Endothelial cell of umbilical vein (primary cell): ENCODE data around the gene PEX19. TPM values are rescaled to one million over a fixed set of nuclear protein-coding genes. Genes with fewer than 3 reads are reported as not detected.

Experiments
- BruUV-seq: library from RNA; stranded (reverse); fragments of 400-500 nt; replicated peaks from 2 replicates; lab custom pipeline; 2021; lab: Mats Ljungman, UMichigan
- CTCF ChIA-PET: fragments of 300-600, 350-600 bp; sonication (Branson Sonifier 250); formaldehyde crosslinking; loops from one replicate; lab custom pipeline; 2021; ENCODE audit warnings: antibody characterized with exemption, inconsistent platforms; lab: Charles Lee
- POLR2A ChIA-PET: fragments of 300-600, 350-600 bp; sonication (Branson Sonifier 250); formaldehyde crosslinking; loops from one replicate; lab custom pipeline; 2021; ENCODE audit warnings: antibody characterized with exemption, inconsistent platforms; lab: Charles Lee
- DNase-seq: peaks from one replicate; pipeline ENCODE4 v3.0.0-alpha.2; 2011; ENCODE audit warnings: low read depth, low spot score
- FAIRE-seq: peaks from 2 replicates; lab custom pipeline; 2011; peaks lifted over from hg19 to GRCh38; lab: Jason Lieb, UNC
- H2AFZ ChIP-seq: 2 replicates; pipeline ENCODE4 v1.6.0; 2012; ENCODE audit warnings: low read depth, low read length, control low read depth, inconsistent platforms
- H3K27ac ChIP-seq: 2 replicates; pipeline ENCODE4 v1.5.1; 2011; ENCODE audit warnings: low read depth, mild to moderate bottlenecking, control low read depth, low read length, moderate library complexity; ENCODE audit not compliant: insufficient read depth
- H3K27me3 ChIP-seq, 2 experiments: 2 replicates each; pipeline versions ENCODE4 v1.6.0 to v1.6.1; 2011; ENCODE audit warnings: low read length in 2 of 2, mixed read lengths in 1 of 2; ENCODE audit not compliant: control insufficient read depth in 2 of 2, insufficient read depth in 2 of 2
- H3K36me3 ChIP-seq, 2 experiments: 2 replicates in 1 of 2; 3 replicates in 1 of 2; pipeline ENCODE4 v1.5.1; 2011; ENCODE audit warnings: low read length in 2 of 2, mild to moderate bottlenecking in 1 of 2, moderate library complexity in 1 of 2; ENCODE audit not compliant: control insufficient read depth in 2 of 2, insufficient read depth in 2 of 2; ENCODE audit errors: extremely low read depth in 1 of 2
- H3K4me1 ChIP-seq: 3 replicates; pipeline ENCODE4 v1.5.1; 2011; ENCODE audit warnings: mild to moderate bottlenecking, low read length; ENCODE audit not compliant: control insufficient read depth, insufficient read depth; ENCODE audit errors: extremely low read depth
- H3K4me2 ChIP-seq: 2 replicates; pipeline ENCODE4 v1.6.1; 2011; ENCODE audit warnings: low read length, control low read depth, mixed read lengths; ENCODE audit not compliant: insufficient read depth
- H3K4me3 ChIP-seq, 3 experiments: fragments of 200-600 bp in 1 of 3; sonication (generic), shearing (Covaris generic) in 1 of 3; replicated peaks in 1 of 3; 2 replicates each; pipeline ENCODE4 v1.5.1; 2011 to 2016; ENCODE audit warnings: control low read depth in 3 of 3, low read length in 3 of 3, mild to moderate bottlenecking in 2 of 3, inconsistent platforms in 1 of 3, low read depth in 1 of 3, moderate library complexity in 1 of 3; ENCODE audit not compliant: insufficient read depth in 1 of 3
- H3K79me2 ChIP-seq: 2 replicates; pipeline ENCODE4 v1.6.0; 2012; ENCODE audit warnings: low read length, inconsistent platforms; ENCODE audit not compliant: control insufficient read depth, insufficient read depth
- H3K9ac ChIP-seq: replicated peaks from 2 replicates; pipeline ENCODE3; 2011; ENCODE audit warnings: low read length, control low read depth; ENCODE audit not compliant: insufficient read depth; ENCODE audit errors: extremely low read depth
- H3K9me1 ChIP-seq: replicated peaks from 3 replicates; pipeline ENCODE4 v1.6.0; 2011; ENCODE audit warnings: mild to moderate bottlenecking, low read length; ENCODE audit not compliant: control insufficient read depth, insufficient read depth; ENCODE audit errors: extremely low read depth
- H3K9me3 ChIP-seq: replicated peaks from 2 replicates; pipeline ENCODE4 v1.5.1; 2012; ENCODE audit warnings: low read length, inconsistent platforms; ENCODE audit not compliant: control insufficient read depth, insufficient read depth
- H4K20me1 ChIP-seq: replicated peaks from 2 replicates; pipeline ENCODE3; 2011; ENCODE audit warnings: mild to moderate bottlenecking, low read length; ENCODE audit not compliant: control insufficient read depth, insufficient read depth; ENCODE audit errors: extremely low read depth
- CTCF ChIP-seq, 2 donors: IDR thresholded peaks; 1 replicate in 1 of 2; 2 replicates in 1 of 2; pipeline ENCODE4 v1.5.1; 2011; ENCODE audit warnings: low read length in 2 of 2, mild to moderate bottlenecking in 2 of 2, moderate library complexity in 2 of 2, control low read depth in 1 of 2, inconsistent platforms in 1 of 2, low read depth in 1 of 2; ENCODE audit not compliant: insufficient read depth in 1 of 2; ENCODE audit errors: extremely low read depth in 1 of 2
- EZH2 ChIP-seq: IDR thresholded peaks from 2 replicates; pipeline ENCODE4 v1.6.1; 2012; ENCODE audit warnings: borderline replicate concordance, low read depth, mild to moderate bottlenecking, moderate library complexity, low read length, inconsistent platforms; ENCODE audit not compliant: severe bottlenecking
- FOS ChIP-seq: IDR thresholded peaks from 2 replicates; pipeline ENCODE4 v1.6.1; 2011; ENCODE audit warnings: mild to moderate bottlenecking, low read length, moderate library complexity, borderline replicate concordance; ENCODE audit not compliant: insufficient read depth
- GATA2 ChIP-seq: IDR thresholded peaks from 2 replicates; pipeline ENCODE4 v1.7.0; 2011; ENCODE audit warnings: low read depth, mild to moderate bottlenecking, moderate library complexity, mixed read lengths, low read length; ENCODE audit not compliant: insufficient read length, insufficient read depth
- JUN ChIP-seq: IDR thresholded peaks from 2 replicates; pipeline ENCODE4 v1.6.1; 2011; ENCODE audit warnings: borderline replicate concordance, low read depth; ENCODE audit not compliant: insufficient read length, insufficient read depth
- MAX ChIP-seq: IDR thresholded peaks from 2 replicates; pipeline ENCODE4 v1.6.1; 2011; ENCODE audit not compliant: insufficient read depth, insufficient read length
- MYC ChIP-seq: IDR thresholded peaks from one replicate; pipeline ENCODE4 v1.6.1; 2011; ENCODE audit warnings: mild to moderate bottlenecking, low read depth, low read length
- POLR2A ChIP-seq: IDR thresholded peaks from 2 replicates; pipeline ENCODE4 v1.6.1; 2012; ENCODE audit warnings: low read depth, mild to moderate bottlenecking, control low read depth, low read length
- POLR2AphosphoS5 ChIP-seq: IDR thresholded peaks from 2 replicates; pipeline ENCODE4 v1.6.1; 2012; ENCODE audit warnings: low read depth, mild to moderate bottlenecking, control low read depth, low read length, moderate library complexity; ENCODE audit not compliant: insufficient read depth
- dilution Hi-C: fragments of 300-500 bp; cut with MboI; formaldehyde crosslinking; loops from one replicate; pipeline ENCODE4 v1.15.0; 2019; ENCODE audit warnings: low sequenced_read_pairs; ENCODE audit not compliant: extremely low pct_ligation_motif_present
- intact Hi-C: fragments of 100-400 bp; cut with micrococcal nuclease; formaldehyde crosslinking; loops from one replicate; pipeline ENCODE4 v1.10.0; 2022
- polyA plus RNA-seq, 4 experiments: library from polyadenylated mRNA; depleted of rRNA in 3 of 4; stranded (reverse) in 3 of 4; unstranded in 1 of 4; fragments of >200 nt; gene quantifications; 2 replicates each; pipeline versions ENCODE4 v1.2.1 to v1.2.3, GENCODE V29; 2011 to 2012; ENCODE audit warnings: missing spikeins in 1 of 4
- total RNA-seq: library from RNA; stranded (reverse); gene quantifications from 2 replicates; pipeline ENCODE4 v1.2.3, GENCODE V29; 2021

Gene PEX19
- total and polyA plus RNA-seq, 2 donors (not counting 3 experiments of a cell fraction or from before 2014, with no cell fraction given), result 24.4 to 38.4 TPM

- no peaks in the 10 kb centered on the region for H3K27me3 ChIP-seq
- no peaks in the 10 kb centered on the region for H3K9me3 ChIP-seq
- peaks cover 37 to 41% of the 10 kb centered on the region in 2 experiments for H3K36me3 ChIP-seq
- no peak overlapping the region for H3K27ac ChIP-seq
- intact Hi-C loops (no loop called here), dilution Hi-C loops (no loop called here)
- BruUV-seq, result no TSS peak
- H3K4me2 ChIP-seq, result no peak overlapping the region
- DNase-seq (no peak), FAIRE-seq (no peak)
- no peaks in the 10 kb centered on the region for H3K9me1 ChIP-seq
- no peaks in the 10 kb centered on the region for H3K79me2 ChIP-seq
- no peaks in the 10 kb centered on the region for H4K20me1 ChIP-seq
- no peak overlapping the region for H3K4me3 ChIP-seq
- no peaks in the 10 kb centered on the region for H3K4me1 ChIP-seq
- TF ChIP-seq MYC (no peak), MAX (no peak), POLR2A (no peak), JUN (no peak)
- CTCF ChIA-PET, result interaction anchor here (1.2 to 10.1 kb wide), 4 partner anchors 8 to 64 kb away, joined by 7 to 61 read pairs (median 22); no protein-coding TSS in a partner anchor
- POLR2A ChIA-PET, result interaction anchor here (1.4 kb wide), 1 partner anchor 16 kb away, joined by 3 read pairs; no protein-coding TSS in a partner anchor
- no peak overlapping the region for H3K9ac ChIP-seq
- H2AFZ ChIP-seq, result no peak overlapping the region
Measured at GRCh38 chr1:160227561-160227960, 57.4 kb downstream of the PEX19 start.

DNA sequence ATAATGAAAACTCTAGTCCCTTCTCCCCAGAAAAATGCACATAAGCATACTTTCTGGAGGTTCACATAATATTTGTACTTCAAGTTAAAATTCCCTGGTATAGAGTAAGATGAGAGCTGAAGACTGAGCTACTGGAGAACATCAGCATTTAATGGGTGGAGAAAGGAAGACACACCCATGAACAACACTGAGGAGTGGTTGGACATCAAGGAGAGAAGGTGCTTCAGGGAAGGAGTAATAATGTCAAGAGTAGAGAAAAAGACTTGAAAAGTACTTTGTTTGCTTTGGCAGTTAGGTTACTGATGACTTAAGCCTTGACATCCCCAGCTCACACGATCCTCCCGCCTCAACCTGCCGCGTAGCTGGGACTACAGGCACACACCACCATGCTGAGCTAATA lies 57.9 kb downstream of the PEX19 start:
- intact Hi-C loops, result no loop called here
- no peak overlapping the region for H3K27ac ChIP-seq
- no peak overlapping the region for H3K9ac ChIP-seq
- peaks cover 37 to 45% of the 10 kb centered on the region in 2 experiments for H3K36me3 ChIP-seq
- H3K79me2 ChIP-seq, result no peaks in the 10 kb centered on the region
- H3K9me1 ChIP-seq, result no peaks in the 10 kb centered on the region
- H3K27me3 ChIP-seq, result no peaks in the 10 kb centered on the region
- no peak for DNase-seq
- TF ChIP-seq POLR2A (no peak), JUN (no peak), CTCF (IDR thresholded peaks at IDR 0.05; ENCODE audit: extremely low read depth in 1 of 2, insufficient read depth in 1 of 2, low read depth in 1 of 2, low read length in 2 of 2) (no peak), FOS (no peak), EZH2 (no peak), GATA2 (no peak), POLR2AphosphoS5 (no peak), MAX (no peak), MYC (no peak)
- BruUV-seq, result no TSS peak
- CTCF ChIA-PET, result interaction anchor here (1.2 to 10.1 kb wide), 4 partner anchors 8 to 64 kb away, joined by 7 to 61 read pairs (median 22); no protein-coding TSS in a partner anchor
- no peaks in the 10 kb centered on the region for H3K9me3 ChIP-seq
- dilution Hi-C loops, result no loop called here
- no peak overlapping the region for H3K4me3 ChIP-seq
- no peaks in the 10 kb centered on the region for H3K4me1 ChIP-seq
- no peak overlapping the region for H2AFZ ChIP-seq
- H3K4me2 ChIP-seq, result no peak overlapping the region
- no peak for FAIRE-seq
- no peaks in the 10 kb centered on the region for H4K20me1 ChIP-seq
- POLR2A ChIA-PET, result no interaction called here
